GM18520 (cell line): ENCODE data around the gene SHB.

Experiments used
- ATAC-seq: cut with Tn5 transposase; IDR thresholded peaks from one replicate; pipeline ENCODE4 v1.9.1; 2021; ENCODE audit not compliant: unreplicated experiment

The SHB gene, protein sequence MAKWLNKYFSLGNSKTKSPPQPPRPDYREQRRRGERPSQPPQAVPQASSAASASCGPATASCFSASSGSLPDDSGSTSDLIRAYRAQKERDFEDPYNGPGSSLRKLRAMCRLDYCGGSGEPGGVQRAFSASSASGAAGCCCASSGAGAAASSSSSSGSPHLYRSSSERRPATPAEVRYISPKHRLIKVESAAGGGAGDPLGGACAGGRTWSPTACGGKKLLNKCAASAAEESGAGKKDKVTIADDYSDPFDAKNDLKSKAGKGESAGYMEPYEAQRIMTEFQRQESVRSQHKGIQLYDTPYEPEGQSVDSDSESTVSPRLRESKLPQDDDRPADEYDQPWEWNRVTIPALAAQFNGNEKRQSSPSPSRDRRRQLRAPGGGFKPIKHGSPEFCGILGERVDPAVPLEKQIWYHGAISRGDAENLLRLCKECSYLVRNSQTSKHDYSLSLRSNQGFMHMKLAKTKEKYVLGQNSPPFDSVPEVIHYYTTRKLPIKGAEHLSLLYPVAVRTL

DNA sequence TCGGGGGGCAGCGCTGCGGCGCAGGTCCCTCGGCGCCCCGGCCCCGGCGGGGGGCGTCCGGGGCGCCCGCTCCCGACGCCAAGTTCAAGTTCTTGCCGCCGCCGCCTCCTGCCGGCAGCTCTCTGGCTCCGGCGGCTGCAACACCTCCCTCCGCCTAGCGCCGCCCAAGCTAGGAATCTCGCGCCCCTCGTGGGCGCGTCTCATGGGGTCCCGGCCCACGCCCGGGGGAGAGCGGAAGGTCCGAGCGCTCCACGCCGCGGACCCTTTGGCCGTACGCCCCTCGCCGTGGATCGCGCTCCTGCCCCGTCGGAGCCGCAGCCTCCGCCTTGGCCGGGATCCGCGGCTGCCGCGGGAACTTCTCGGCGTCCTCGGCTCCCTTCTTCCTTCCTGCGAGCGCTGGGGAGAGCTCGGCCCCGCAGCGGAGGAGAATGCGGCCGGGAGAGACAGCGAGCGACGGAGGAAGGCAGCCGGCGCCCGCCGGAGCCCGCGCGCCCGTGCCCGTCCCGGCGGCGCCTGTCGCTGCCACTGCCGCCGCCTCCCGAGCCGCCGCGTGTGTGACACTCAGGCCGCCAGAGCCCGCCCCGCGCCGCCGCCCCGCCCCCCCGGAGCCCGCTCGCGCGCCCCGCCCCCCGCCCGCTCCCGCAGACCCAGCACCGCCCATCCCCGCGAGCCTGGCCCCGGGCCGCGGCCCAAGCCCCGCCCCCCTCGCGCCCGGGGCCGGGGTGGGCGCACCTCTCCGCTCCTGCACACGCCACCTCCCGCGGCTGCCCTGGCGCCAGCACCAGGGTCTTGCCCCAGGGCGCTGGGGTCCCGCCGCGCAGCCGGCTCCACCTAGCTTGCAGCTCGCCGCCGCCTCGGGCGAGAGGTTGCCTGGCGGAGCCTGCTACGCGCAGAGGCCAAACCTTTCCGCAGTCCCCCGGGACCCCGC lies at the start of gene SHB:
Gene SHB, minus strand, starts transcription at position 527 of the 928 bp plus-strand sequence. CDS start 582 bp downstream, outside the sequence.
- ATAC-seq, result peak; percentile 26

- ATAC-seq, result no peak
These were observed 48.6 kb upstream of the SHB start for GRCh38 chr9:38117651-38118050.

DNA sequence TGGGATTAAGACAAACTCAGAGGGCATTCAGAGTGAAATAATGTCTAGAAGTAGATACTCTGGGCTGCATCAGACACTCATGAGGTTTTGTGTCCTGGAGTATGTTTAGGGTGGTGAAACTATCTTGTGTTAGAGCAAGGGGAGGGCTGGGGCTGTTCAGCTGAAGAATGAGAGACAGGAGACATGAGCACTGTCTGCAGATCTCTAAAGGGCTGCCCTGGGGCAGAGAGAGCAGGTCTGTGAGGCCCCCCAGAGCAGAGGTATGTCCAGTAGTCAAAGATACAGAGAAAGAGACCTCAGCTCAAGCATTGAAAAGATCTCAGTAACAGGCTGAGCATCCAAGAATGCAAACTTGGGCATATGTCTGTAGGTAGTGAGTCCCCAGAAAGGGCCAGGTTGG lies 45.9 kb upstream of the SHB start:
- no peak for ATAC-seq

DNA sequence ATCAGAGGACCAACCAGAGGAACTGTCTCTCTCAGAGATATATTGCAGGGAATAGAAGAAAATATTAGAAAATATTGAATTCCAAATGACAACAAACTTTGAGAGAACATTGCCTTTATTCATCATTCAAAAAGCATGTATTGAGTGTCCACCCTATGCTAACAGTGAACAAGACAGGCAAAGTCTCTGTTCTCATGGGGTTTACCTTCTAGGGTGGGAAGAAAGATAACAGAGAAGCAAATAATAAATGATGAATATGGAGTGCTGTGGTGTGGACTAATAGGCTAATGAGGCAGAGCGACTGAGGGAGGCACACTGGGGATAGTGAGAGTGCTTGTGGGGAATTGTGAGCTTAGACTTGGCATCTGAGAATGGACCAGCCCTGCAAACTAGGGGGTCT lies 43.4 kb upstream of the SHB start:
- ATAC-seq, result no peak

DNA sequence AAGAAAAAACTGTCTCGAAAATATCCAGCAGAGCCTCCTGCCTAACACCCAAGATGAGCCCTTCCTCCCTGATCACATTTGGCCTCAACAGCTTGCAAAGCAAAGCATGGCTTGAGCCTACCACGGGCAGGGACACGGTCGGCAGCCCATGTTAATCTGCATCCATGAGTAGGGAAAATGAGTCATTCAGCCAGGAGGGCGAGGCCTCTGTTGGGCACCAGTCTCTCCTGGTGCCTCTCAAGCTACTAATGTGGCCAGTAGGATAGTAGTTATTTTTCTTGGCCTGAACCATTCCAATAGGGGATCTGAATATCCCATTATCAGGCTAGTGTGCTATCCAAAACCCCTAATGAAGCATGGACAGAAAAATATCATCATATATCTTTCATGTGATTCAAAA lies 43.0 kb upstream of the SHB start:
- ATAC-seq, result no peak

- ATAC-seq, result no peak
These were observed 41.4 kb upstream of the SHB start for GRCh38 chr9:38110476-38110875.

GRCh38 chr9:38109601-38110000 lies 40.6 kb upstream of the SHB start:
- ATAC-seq, result no peak

DNA sequence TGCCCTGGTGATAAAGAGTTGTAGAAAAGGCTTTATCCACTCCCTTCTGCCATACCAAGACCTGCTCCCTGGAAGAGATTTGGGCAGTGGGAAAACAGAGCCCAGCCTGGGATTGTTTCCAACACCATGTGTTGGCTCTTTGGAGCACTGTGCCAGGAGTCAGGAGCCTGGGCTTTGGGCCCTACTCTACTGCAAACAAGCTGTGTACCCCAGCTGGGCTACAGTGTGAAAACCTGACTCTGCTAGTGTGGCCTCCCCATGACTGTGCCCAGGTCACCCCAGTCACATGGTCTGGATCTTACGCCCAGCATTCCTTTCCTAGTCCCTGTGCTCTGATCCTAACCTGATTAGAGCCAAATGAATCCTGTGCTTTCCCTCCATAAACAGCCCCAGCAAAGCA lies 39.3 kb upstream of the SHB start:
- no peak for ATAC-seq

- ATAC-seq, result no peak
These were observed 38.8 kb upstream of the SHB start for GRCh38 chr9:38107811-38108304.

DNA sequence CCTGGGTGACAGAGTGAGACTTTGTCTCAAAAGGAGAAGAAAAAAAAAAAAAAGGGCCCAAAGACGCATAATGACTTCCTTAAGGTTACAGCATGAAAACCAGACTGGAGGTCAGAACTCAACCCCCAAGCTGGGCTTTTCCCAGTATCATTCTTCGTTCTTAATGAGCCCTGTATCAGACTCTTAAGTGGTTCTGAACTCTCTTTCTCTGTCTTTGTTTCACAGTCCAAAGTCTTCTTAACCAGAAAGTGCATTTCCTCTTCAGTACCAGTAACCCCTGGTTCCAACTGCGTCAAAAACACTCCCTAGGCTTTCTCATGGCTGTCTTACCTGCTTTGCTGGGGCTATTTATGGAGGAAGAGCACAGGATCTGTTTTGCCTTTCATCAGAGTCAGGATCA lies 38.4 kb upstream of the SHB start:
- no peak for ATAC-seq

GRCh38 chr9:38106488-38106887 lies 37.5 kb upstream of the SHB start:
- ATAC-seq, result no peak

- no peak for ATAC-seq
These were observed 34.3 kb upstream of the SHB start for GRCh38 chr9:38103340-38103739.

- no peak for ATAC-seq
These were observed 32.4 kb upstream of the SHB start for GRCh38 chr9:38101423-38101822.

DNA sequence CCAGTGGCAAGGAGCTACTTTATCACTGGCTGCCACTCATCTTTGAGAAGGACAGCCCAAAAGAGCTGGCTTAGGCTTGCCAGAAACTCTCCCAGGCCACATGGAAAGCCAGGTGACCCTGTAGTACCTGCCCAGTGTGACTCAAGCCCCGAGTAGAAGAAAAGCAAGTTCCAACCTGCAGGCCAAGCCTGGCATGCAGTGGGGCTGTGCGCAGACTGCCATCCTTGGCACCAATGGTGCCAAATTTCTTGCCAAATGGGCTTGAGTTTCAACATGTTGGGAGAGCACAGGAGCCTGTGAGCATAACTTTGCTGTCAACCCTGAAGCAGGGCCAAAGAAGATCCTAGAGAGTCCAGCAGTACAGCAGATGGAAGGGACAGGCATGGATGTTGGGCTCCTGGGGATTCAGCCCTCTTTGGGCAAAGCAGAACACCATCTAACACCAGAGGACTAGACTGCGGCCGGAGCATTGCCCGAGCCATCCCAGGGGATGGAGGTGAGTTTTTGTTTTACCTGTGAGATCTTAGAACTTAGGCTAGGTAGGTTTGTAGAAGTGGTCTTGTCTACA lies 27.3 kb upstream of the SHB start:
- no peak for ATAC-seq

- no peak for ATAC-seq
These were observed 25.1 kb upstream of the SHB start for GRCh38 chr9:38094165-38094564.

DNA sequence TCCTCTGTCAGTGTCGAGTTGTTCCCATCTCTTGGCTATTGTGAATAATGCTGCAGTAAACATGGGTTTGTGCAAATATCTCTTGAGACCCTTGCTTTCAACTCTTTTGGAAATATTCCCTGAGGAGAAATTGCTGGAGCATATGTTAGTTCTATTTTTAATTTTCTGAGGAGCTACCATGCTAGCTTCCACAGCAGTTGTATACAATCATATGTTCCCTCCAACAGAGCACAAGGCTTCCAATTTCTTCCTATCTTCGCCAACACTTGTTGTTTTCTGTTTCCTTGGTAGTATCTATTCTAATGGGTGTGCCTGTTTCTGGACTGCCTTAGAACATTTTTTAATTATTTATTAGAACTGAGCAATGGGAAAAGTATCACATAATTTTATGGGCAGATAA lies 23.6 kb upstream of the SHB start:
- no peak for ATAC-seq

DNA sequence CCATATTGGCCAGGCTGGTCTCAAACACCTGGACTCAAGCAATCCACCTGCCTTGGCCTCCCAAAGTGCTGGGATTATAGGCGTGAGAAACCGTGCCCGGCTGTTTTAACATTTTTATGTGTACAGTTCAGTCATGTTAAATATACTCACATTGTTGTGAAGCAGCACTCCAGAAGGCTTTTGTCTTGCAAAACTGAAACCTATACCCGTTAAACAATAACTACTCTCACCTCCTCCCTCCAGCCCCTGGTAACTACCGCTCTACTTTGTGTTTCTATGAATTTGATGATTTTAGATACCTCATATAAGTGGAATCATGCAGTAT lies 23.1 kb upstream of the SHB start:
- ATAC-seq, result no peak

- peak; percentile 33 for ATAC-seq
These were observed 22.5 kb upstream of the SHB start for GRCh38 chr9:38091310-38092199.

GRCh38 chr9:38090170-38090569 lies 21.1 kb upstream of the SHB start:
- no peak for ATAC-seq

- ATAC-seq, result no peak
These were observed 20.5 kb upstream of the SHB start for GRCh38 chr9:38089387-38090165.
